SK-N-DZ (cell line): Measurements from ENCODE around the gene AQP6.
"Not testable (repeated sequence)": the region's sequence is repeated elsewhere in the genome, so short reads cannot be mapped to it uniquely, and the experiment has no call there.

Experiments
- DNase-seq: peaks from one replicate; pipeline ENCODE4 v3.0.0-alpha.2; 2015; ENCODE audit warnings: low spot score

AQP6 gene

DNA sequence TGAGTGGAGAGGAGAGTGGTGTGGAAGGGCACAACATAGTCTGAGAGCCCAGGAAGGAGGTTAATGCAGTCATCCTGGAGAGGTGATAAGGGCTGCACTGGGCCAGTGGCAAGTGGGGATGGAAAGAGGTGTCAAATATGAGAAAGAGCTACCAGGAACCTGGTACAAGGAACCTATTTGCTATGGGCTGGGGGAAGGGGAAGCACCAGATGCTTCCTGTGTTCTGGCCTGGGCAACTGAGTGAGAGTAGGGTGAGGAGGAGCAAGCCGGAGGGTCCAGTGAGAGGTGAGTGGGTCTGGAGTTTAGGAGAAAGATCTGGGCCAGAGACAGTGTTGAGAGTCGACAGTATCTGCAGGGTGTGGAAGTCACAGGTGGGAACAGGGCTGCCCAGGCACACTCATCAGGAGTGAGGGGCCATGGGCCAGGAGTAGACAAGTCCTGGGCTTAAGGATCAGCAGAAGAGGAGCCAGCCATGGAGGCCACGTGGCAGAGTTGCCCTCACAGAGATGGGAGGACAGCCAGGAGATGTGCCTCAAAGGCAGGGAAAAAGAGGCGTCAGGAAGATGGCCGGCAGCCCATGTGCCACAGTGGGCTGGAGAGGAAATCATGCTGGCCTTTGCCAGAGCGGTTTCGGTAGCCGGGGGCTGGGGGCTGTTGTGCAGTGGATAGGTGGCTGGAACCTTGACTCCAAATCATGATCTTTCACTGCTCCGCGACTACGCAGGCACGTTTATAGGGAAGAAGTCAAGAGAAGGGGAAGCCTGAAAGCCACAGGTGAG lies 2.9 kb upstream of the AQP6 start:
- no peak for DNase-seq

GRCh38 chr12:49970658-49971057 lies 2.1 kb upstream of the AQP6 start:
- DNase-seq: no peak

DNA sequence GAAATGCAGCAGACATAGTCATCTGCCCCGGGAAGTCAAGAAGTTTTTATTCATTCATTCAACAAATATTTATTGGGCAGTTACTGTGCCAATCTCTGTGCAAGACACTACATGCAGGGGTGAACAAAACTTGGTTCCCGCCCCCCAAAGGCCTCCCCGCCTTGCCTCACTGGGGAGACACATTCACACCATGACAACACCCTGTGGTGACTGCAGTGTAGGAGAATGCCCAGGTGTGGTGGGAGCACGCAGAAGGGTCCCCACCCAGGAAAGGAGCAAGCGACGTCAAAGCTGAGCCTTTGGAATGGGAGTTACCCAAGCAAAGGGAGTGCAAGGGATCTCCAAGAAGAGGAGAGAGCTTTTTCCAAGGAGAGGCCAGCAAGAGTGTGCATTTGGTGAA lies 1.6 kb upstream of the AQP6 start:
- no peak for DNase-seq

DNA sequence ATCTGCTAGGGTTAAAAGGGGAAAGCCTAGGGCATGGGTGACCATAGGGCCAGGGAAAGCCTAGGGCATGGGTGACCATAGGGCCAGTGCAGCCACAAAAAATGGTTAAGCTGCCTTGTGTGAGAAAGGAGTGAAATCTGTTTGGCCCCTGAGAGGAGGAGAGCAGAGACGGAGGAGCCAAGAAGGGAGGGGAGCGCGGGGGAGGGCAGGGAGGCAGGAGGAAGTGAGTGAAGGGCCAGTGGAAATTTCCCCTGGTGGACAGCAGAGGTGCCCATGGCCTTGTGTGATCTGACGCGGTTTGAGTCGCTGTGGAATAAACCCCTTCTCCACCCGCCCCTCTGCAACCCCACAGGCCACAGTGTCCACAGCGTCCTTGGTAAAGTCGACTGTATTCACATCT lies 618 bp upstream of the AQP6 start:
- no peak for DNase-seq

- DNase-seq: no peak
Measured at GRCh38 chr12:49973361-49973830, 649 bp downstream of the AQP6 start.

GRCh38 chr12:49974231-49974675 lies 1.5 kb downstream of the AQP6 start:
- peak; percentile 73 for DNase-seq

GRCh38 chr12:49974677-49975317 lies 2.0 kb downstream of the AQP6 start:
- no peak for DNase-seq

DNA sequence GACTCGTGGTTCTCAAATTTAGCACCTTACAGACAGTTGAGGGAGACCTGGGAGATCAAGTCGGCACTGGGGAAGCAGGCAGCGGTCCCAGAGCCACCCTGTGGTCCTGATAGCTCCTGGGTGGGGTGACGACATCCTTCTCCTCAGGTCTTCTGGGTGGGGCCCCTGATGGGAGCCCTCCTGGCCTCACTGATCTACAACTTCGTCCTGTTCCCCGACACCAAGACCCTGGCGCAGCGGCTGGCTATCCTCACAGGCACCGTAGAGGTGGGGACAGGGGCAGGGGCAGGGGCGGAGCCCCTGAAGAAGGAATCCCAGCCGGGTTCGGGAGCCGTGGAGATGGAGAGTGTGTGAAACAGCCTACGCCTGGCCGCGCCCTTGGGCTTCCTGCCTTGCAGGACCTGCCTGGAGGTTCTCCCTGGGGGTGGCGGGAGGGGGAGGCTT lies 2.6 kb downstream of the AQP6 start:
- no peak for DNase-seq

- no peak for DNase-seq
Measured at GRCh38 chr12:49976557-49976956, 3.8 kb downstream of the AQP6 start.

DNA sequence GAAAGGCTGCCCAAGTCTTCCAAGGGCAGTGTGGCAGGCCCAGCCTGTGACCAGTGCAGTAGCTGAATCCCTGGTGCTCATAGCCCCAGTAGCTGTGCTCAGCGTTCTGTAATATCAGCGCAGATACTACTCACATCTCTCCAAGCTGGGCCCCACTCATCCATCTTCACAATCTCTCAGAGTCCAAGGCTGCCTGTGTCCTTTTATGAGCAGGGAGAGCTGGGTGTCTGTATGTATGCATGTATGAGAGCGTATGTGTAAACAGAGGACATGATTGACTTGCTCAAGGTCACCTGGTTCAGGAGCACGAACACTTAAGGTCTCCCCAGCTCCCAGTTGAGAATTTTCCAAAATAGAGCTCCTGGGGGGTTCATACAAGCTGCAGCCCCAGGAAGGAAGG lies 5.4 kb downstream of the AQP6 start:
- DNase-seq: no peak

- peak; percentile 97 for DNase-seq
Measured at GRCh38 chr12:49979016-49979586, 6.4 kb downstream of the AQP6 start.

- DNase-seq: no peak
Measured at GRCh38 chr12:49979791-49980190, 7.0 kb downstream of the AQP6 start.

DNA sequence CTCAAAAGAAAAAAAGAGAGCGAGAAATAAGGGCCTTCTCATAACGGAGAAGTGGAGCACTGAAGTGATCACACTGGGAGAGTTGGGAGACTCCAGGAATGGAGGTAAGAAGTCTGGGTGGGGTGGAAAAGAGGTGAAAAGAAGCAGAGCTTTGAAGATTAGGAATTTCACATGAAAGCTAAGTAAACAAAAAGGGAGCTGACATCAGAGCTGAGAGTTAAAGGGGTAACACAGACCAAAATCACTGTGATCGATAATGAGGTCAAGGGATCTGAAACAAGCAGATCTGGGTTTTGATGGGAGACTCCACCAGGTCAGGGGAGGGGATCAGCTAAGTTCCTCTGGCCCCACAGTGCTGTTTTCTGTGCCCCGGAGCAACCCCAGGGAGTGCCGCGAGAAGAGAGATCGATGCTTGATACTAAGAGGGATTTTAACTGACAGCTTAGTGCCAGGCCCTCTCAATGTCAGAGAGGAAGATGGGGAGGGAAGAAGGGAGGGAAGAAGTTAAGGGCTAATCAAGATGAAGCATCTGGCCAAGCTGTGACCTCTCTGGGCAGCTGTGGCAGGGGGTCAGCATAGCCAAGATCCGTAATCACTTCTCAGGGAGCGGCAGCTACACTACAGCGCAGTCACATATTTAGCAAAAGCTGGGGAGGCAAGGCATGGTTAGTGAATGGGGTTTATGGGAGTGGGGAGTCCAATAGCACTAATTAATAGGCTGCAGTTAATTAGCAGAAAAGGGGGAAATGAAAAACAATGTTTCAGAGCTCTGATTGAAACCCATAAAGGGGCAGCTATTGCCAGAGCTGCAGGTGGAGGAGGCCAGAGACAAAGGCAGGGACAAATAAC lies 8.0 kb downstream of the AQP6 start:
- DNase-seq: peak; percentile 60

- peak; percentile 7 for DNase-seq
Measured at GRCh38 chr12:49982246-49983087, 9.7 kb downstream of the AQP6 start.

GRCh38 chr12:49983892-49984291 lies 11.1 kb downstream of the AQP6 start:
- DNase-seq: peak; percentile 71

- DNase-seq: peak; percentile 32
Measured at GRCh38 chr12:49984476-49985359, 12.0 kb downstream of the AQP6 start.

DNA sequence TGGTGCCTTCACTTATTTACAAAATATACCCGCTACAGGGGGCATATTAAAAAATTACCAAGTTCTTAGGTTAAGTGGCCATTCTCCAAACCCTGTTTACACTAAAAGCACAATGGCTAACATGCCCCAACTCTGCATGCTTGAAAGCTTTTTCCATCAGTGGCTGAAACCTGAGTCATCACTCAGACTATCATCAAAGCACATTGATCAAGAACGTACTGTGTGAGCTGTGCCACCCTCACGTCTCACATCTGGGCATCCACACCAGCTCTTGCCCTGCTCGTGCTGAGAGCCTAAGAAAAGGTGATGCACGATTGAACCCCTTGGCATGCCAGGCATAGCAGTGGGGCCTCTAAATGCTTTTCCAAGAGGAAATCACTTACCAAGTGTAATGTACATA lies 13.2 kb downstream of the AQP6 start:
- no peak for DNase-seq

DNA sequence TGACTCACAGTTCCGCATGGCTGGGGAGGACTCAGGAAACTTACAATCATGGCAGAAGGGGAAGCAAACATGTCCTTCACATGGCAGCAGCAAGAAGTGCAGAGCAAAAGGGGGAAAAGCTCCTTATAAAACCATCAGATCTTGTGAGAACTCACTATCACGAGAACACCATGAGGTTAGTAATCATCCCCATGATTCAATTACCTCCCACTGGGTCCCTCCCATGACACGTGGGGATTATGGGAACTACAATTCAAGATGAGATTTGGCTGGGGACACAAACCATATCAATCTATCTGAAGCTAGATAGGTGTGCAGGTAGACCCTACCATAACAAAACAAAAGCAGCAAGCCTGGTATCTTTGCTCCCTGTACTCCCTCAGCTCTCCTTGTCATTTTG lies 13.7 kb downstream of the AQP6 start:
- DNase-seq: not testable (repeated sequence)

GRCh38 chr12:49987625-49988303 lies 15.0 kb downstream of the AQP6 start:
- DNase-seq: no peak
